ENCODE results near the gene ABCA4. TPM values are rescaled to one million over a fixed set of nuclear protein-coding genes. Genes with fewer than 3 reads are reported as not detected.

ABCA4 gene
- total RNA-seq, 1 experiment from 2014 or later, result 1.5 TPM

DNA sequence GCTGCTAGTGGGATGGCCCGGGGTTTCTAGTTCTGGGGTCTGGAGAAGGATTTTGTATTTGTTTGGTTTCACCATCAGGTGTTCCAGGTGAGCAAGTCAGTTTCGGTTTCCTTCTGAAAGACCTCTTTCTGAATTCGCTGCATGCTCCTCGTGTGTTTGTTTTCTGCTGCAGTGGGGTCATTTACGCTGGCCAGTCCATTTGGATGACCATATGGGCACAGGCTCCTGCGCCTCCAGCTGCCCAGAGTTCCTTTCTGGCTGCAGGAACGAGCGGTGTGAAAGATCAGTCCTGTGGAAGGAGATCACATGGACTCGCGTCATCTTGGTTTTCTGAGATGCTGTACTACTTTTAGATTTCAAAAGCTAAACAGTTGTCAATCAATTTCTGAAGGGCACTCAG is 128.0 kb downstream of the ABCA4 start:
- CTCF ChIA-PET, result no interaction called here

DNA sequence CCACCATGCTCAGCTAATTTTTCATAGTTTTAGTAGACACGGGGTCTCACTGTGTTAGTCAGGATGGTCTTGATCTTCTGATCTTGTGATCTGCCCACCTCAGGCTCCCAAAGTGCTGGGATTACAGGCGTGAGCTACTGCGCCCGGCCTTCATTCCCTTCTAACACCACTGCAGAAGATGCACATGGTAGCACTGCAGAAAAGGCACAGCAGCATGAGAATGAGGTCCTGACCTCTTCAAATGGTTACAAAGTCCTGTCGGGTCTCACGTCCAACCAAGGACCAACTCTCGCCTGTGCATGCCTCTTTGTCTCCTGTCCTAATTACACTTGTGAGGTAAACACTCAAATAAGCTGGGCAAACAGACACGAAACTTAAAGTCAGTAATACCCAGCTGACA is 128.8 kb downstream of the ABCA4 start:
- intact Hi-C loops (cut with micrococcal nuclease; ENCODE audit: unreplicated experiment) (no loop called here), in situ Hi-C loops (cut with HindIII; ENCODE audit: low pct_unique_long_range_greater_than_20kb, low sequenced_read_pairs) (no loop called here)
- ChIA-PET POLR2A (no interaction called here), CTCF (no interaction called here)
- Histone ChIP-seq H3K4me1 (ENCODE audit: control insufficient read depth, insufficient read depth, low read length) (peaks cover 4% of the 10 kb centered on the region; the same call in 1 of the 2 replicates), H3K4me3 (ENCODE audit: low read depth in 2 of 2, low read length in 2 of 2) (no peak overlapping the region), H3K36me3 (ENCODE audit: control insufficient read depth, insufficient read depth, low read length) (no peaks in the 10 kb centered on the region), H3K27me3 (ENCODE audit: control insufficient read depth, insufficient read depth, low read length) (no peaks in the 10 kb centered on the region), H3K9me3 (ENCODE audit: control insufficient read depth, insufficient read depth, low read depth, low read length) (no peaks in the 10 kb centered on the region), H3K27ac (ENCODE audit: low read length) (no peak overlapping the region)
- DNase-seq (ENCODE audit: low read depth, low spot score), result no peak
- BruUV-seq (replicated peaks), result no TSS peak
- no peak for ATAC-seq
- TF ChIP-seq, protein P1, sequence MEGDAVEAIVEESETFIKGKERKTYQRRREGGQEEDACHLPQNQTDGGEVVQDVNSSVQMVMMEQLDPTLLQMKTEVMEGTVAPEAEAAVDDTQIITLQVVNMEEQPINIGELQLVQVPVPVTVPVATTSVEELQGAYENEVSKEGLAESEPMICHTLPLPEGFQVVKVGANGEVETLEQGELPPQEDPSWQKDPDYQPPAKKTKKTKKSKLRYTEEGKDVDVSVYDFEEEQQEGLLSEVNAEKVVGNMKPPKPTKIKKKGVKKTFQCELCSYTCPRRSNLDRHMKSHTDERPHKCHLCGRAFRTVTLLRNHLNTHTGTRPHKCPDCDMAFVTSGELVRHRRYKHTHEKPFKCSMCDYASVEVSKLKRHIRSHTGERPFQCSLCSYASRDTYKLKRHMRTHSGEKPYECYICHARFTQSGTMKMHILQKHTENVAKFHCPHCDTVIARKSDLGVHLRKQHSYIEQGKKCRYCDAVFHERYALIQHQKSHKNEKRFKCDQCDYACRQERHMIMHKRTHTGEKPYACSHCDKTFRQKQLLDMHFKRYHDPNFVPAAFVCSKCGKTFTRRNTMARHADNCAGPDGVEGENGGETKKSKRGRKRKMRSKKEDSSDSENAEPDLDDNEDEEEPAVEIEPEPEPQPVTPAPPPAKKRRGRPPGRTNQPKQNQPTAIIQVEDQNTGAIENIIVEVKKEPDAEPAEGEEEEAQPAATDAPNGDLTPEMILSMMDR (IDR thresholded peaks at IDR 0.05), result no peak
- TF ChIP-seq POLR2AphosphoS5 (IDR thresholded peaks at IDR 0.05; ENCODE audit: low read depth, low read length), result no peak
- no peak for TF ChIP-seq SIN3A (IDR thresholded peaks at IDR 0.05; ENCODE audit: borderline replicate concordance, insufficient read depth, low read depth, low read length)
- TF ChIP-seq TCF7L2 (IDR thresholded peaks at IDR 0.05; ENCODE audit: low read depth, low read length), result no peak
- TF ChIP-seq, protein P2, sequence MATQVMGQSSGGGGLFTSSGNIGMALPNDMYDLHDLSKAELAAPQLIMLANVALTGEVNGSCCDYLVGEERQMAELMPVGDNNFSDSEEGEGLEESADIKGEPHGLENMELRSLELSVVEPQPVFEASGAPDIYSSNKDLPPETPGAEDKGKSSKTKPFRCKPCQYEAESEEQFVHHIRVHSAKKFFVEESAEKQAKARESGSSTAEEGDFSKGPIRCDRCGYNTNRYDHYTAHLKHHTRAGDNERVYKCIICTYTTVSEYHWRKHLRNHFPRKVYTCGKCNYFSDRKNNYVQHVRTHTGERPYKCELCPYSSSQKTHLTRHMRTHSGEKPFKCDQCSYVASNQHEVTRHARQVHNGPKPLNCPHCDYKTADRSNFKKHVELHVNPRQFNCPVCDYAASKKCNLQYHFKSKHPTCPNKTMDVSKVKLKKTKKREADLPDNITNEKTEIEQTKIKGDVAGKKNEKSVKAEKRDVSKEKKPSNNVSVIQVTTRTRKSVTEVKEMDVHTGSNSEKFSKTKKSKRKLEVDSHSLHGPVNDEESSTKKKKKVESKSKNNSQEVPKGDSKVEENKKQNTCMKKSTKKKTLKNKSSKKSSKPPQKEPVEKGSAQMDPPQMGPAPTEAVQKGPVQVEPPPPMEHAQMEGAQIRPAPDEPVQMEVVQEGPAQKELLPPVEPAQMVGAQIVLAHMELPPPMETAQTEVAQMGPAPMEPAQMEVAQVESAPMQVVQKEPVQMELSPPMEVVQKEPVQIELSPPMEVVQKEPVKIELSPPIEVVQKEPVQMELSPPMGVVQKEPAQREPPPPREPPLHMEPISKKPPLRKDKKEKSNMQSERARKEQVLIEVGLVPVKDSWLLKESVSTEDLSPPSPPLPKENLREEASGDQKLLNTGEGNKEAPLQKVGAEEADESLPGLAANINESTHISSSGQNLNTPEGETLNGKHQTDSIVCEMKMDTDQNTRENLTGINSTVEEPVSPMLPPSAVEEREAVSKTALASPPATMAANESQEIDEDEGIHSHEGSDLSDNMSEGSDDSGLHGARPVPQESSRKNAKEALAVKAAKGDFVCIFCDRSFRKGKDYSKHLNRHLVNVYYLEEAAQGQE (IDR thresholded peaks at IDR 0.05; ENCODE audit: insufficient read depth in 1 of 2, low read depth in 2 of 2, low read length in 1 of 2), result no peak

More for the DNA sequence above, 128.0 kb downstream of the ABCA4 start:
- POLR2A ChIA-PET, result no interaction called here
- H3K27me3 ChIP-seq (ENCODE audit: control insufficient read depth, insufficient read depth, low read length), result no peaks in the 10 kb centered on the region
- H3K36me3 ChIP-seq (ENCODE audit: control insufficient read depth, insufficient read depth, low read length), result no peaks in the 10 kb centered on the region
- ATAC-seq (no peak), DNase-seq (ENCODE audit: low read depth, low spot score) (no peak)
- no peaks in the 10 kb centered on the region for H3K9me3 ChIP-seq (ENCODE audit: control insufficient read depth, insufficient read depth, low read depth, low read length)
- H3K4me1 ChIP-seq (ENCODE audit: control insufficient read depth, insufficient read depth, low read length), result peaks cover 4% of the 10 kb centered on the region; the same call in 1 of the 2 replicates
- in situ Hi-C loops (cut with HindIII; ENCODE audit: low pct_unique_long_range_greater_than_20kb, low sequenced_read_pairs), result no loop called here
- H3K27ac ChIP-seq (ENCODE audit: low read length), result no peak overlapping the region
- no TSS peak for BruUV-seq (replicated peaks)
- peak overlapping the region; percentile 14 to 43; a peak in 3 of 4 replicates for H3K4me3 ChIP-seq (ENCODE audit: low read depth in 2 of 2, low read length in 2 of 2)
- intact Hi-C loops (cut with micrococcal nuclease; ENCODE audit: unreplicated experiment), result no loop called here
- no peak for TF ChIP-seq POLR2AphosphoS5 (IDR thresholded peaks at IDR 0.05; ENCODE audit: low read depth, low read length)
- TF ChIP-seq SIN3A (IDR thresholded peaks at IDR 0.05; ENCODE audit: borderline replicate concordance, insufficient read depth, low read depth, low read length), result no peak
- TF ChIP-seq, protein P2 (IDR thresholded peaks at IDR 0.05; ENCODE audit: insufficient read depth in 1 of 2, low read depth in 2 of 2, low read length in 1 of 2), result no peak
- no peak for TF ChIP-seq TCF7L2 (IDR thresholded peaks at IDR 0.05; ENCODE audit: low read depth, low read length)
- TF ChIP-seq, protein P1 (IDR thresholded peaks at IDR 0.05), result no peak

Data from Panc1 (cell line).